Muscle of arm (tissue), 14 donors: Measurements from ENCODE around the gene PLGLB2. TPM values are rescaled to one million over a fixed set of nuclear protein-coding genes. Genes with fewer than 3 reads are reported as not detected.
"Not testable (repeated sequence)": the region's sequence is repeated elsewhere in the genome, so short reads cannot be mapped to it uniquely, and the experiment has no call there.

Source experiments
- DNase-seq: peaks from one replicate; pipeline ENCODE4 v3.0.0-alpha.2; 2013
- long read RNA-seq, 11 donors: transcript quantifications; one replicate each; lab custom pipeline, GENCODE V29; 2026
- polyA plus RNA-seq, 12 donors: library from polyadenylated mRNA; unstranded; fragments of 120-200 nt; gene quantifications; one replicate each; pipeline ENCODE4 v1.2.1, GENCODE V29; 2013; ENCODE audit not compliant: insufficient read length in 12 of 12

The PLGLB2 gene
- polyA plus RNA-seq, result 1 to 10 TPM in 9 of 12 donors, under 1 TPM in 1, not detected in 2; 0.84 to 7.4 (median 2.4) TPM
- long read RNA-seq, donor 1, result 0 reads
- long read RNA-seq, donor 2, result 0 reads
- long read RNA-seq, donor 3, partial matches to known transcripts, result 0 of 1 reads
- long read RNA-seq, donor 3, other reads (novel, unspliced or antisense), result 0 of 1 reads
- long read RNA-seq, donor 4, result 0 reads
- long read RNA-seq, donor 5, partial matches to known transcripts, result 0 of 3 reads
- long read RNA-seq, donor 5, other reads (novel, unspliced or antisense), result 0 of 3 reads
- long read RNA-seq, donor 6, result 0 reads
- long read RNA-seq, donor 7, partial matches to known transcripts, result 0 of 1 reads
- long read RNA-seq, donor 7, other reads (novel, unspliced or antisense), result 0 of 1 reads
- long read RNA-seq, donor 8, partial matches to known transcripts, result 0 of 1 reads
- long read RNA-seq, donor 8, other reads (novel, unspliced or antisense), result 0 of 1 reads
- long read RNA-seq, donor 9, result 0 reads
- long read RNA-seq, donor 10, result 0 reads
- long read RNA-seq, donor 11, partial matches to known transcripts, result 0 of 1 reads
- long read RNA-seq, donor 11, other reads (novel, unspliced or antisense), result 0 of 1 reads

DNA sequence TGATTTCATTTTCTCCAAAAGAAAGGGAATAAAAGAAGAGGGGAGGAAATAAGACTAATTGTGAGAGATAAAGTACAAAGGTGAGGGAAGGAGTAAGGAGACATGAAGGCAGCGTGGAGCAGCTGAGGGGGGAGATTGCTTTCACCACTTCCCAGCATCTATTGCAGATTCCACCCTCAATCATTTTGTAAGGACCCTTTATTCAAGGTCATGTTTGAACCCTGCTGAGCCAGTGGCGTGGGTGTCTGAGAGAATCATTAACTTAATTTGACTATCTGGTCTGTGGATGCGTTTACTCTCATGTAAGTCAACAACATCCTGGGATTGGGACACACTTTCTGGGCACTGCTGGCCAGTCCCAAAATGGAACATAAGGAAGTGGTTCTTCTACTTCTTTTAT, at the start of gene PLGLB2:
Gene PLGLB2, plus strand, starts transcription at position 297 of the 400 bp plus-strand sequence. Its CDS starts 67 bp downstream, at position 364.
- DNase-seq, result not testable (repeated sequence)

GRCh38 chr2:87704572-87705323, 43.1 kb upstream of the PLGLB2 start:
- DNase-seq, result not testable (repeated sequence)

DNA sequence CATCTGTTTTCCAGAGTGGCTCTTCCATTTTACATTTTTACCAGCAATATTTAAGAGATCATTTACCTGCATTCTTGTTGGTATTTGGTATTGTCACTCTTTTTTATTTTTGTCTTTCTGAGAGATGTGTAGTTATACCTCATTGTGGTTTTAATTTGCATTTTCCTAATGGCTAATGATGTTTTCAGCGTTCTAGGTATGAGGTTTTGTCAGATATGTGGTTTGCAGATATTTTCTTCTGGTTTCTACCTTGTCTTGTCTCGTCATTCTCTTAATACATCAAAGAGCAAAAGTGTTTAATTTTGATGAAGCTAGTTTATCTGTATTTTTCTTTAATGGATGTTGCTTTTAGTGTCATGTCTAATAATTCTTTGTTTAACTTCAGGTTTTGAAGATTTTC, 39.5 kb upstream of the PLGLB2 start:
- not testable (repeated sequence) for DNase-seq

DNA sequence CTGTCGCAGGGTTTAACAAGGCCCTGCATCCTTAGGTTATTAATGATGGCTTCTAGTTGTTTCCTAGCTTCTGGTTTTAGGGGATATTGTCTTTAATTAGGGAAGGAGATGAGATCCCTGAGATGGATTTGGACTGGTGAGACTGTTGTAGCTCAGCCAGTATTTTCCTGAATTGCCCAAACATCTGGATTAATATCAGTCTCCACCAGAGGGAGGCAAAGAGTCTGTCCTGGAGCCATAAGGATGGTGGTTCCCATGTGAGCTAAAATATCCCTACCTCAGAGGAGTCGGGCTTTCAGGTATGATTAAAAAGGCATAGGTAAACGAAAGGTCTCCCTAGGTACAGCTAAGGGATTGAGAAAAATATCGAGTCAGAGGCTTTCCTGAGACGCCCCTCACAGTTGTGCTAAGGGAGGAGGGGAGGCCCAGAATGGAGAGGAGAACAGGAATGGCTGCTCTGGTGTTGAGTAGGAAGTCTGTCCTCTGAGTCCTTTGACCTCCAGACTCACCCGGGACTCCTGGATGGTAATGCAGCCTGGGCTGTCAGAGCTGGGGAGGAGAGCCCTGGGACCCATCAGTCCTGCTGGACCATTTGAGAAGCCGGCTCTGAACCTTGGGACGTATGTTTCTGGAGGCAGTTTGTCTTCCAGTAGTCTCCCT, 19.8 kb upstream of the PLGLB2 start:
- not testable (repeated sequence) for DNase-seq

- DNase-seq, result not testable (repeated sequence)
These were observed 7.0 kb upstream of the PLGLB2 start for GRCh38 chr2:87740928-87741327.

- not testable (repeated sequence) for DNase-seq
These were observed 5.3 kb upstream of the PLGLB2 start for GRCh38 chr2:87742393-87743108.

- not testable (repeated sequence) for DNase-seq
These were observed 4.2 kb upstream of the PLGLB2 start for GRCh38 chr2:87743638-87744037.

DNA sequence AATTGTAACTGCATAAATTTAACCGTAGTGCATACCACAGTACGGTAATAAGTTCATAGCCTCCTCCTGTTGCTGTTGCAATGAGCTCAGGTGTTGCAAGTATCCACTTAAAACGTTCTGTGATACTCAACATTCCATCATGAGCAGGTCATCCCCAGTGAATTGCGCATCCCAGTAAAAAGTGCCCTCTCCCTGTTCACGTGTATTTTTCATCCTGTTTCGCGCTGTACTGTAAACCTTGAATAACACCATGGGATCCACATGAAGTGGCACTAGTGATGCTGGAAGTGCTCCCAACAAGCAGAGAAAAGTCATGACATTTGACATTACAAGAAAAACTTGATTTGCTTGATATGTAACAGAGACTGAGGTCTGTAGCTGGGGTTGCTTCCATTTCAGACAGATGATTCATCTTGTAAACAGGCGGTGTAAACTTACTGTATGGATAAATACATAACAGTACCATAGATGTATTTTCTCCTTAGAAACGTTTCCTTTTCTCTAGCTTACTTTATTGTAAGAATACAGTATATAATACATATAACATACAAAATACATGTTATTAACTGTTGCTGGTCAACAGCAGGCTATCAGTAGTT, 2.4 kb upstream of the PLGLB2 start:
- DNase-seq, result not testable (repeated sequence)

DNA sequence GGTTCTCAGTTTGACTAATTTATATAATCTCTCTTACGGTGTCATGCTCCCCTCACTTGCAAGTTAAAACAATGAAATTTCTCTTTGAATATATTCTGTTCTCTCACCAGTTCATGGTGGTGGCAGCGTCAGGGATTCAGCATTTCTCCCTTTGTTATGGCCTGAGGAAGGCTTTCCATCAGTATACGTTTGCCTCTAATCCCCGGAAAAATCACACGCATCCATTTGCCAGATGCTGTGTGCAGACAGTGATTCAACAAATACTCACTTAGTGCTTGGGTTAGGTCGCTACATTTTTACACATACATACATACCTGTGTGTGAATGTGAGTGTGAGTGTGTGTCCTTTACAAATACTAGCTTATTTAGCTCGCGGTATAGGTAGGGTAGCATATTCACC, 637 bp downstream of the PLGLB2 start:
- not testable (repeated sequence) for DNase-seq

DNA sequence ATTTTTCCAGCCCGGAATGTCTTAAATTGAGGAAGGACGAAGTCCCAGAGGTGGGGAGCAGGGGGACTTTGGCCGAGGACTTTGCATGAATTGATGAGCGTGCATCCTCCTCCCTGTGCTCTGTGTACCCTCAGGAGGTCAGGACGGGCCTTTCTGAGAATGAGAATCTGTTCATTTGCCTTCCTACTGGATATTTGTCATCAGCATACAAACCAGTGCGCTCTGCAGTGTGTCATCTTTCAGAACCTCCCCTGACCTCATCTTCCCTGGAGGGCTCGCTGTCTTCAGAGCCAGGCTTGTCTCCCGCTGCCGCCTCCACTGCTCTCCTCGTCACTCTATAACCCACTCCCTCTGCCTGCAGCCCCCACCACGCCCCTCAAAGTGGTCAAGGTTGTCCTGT, 2.7 kb downstream of the PLGLB2 start:
- DNase-seq, result not testable (repeated sequence)

DNA sequence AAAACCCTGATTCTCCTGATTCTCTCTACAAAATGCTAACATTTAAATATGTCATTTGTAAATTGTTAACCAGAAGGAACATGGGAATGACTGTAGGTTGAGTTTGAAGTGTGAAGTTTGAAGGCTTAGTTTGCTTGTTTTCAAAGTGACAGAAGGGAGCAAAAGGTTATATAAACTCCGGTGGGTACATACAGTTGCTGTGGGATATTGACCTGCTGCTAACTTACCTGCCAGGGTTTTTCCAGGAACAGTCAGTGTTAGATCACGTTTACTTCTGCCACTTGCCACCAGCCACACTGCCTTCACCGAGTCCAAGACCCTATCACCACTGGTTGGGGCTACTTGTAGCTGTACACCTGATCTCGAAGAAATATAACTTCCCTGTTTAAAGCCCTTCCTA, 6.9 kb downstream of the PLGLB2 start:
- DNase-seq, result not testable (repeated sequence)

Other genes with a start within 250 kb of the PLGLB2 start
- 1 to 10 TPM in 7 of 12 donors, under 1 TPM in 2, not detected in 3; 0.40 to 4.0 (median 2.4) TPM for gene RGPD2, start 77.7 kb downstream of the PLGLB2 start, polyA plus RNA-seq